IPS DF 4.7 (cell line): ENCODE measurements around the gene FXYD5.
"Not testable (repeated sequence)": the region's sequence is repeated elsewhere in the genome, so short reads cannot be mapped to it uniquely, and the experiment has no call there.

Source experiments
- DNase-seq: peaks from one replicate; pipeline ENCODE4 v3.0.0-alpha.2; 2013; ENCODE audit warnings: low spot score; ENCODE audit errors: extremely low read depth

FXYD5 gene

DNA sequence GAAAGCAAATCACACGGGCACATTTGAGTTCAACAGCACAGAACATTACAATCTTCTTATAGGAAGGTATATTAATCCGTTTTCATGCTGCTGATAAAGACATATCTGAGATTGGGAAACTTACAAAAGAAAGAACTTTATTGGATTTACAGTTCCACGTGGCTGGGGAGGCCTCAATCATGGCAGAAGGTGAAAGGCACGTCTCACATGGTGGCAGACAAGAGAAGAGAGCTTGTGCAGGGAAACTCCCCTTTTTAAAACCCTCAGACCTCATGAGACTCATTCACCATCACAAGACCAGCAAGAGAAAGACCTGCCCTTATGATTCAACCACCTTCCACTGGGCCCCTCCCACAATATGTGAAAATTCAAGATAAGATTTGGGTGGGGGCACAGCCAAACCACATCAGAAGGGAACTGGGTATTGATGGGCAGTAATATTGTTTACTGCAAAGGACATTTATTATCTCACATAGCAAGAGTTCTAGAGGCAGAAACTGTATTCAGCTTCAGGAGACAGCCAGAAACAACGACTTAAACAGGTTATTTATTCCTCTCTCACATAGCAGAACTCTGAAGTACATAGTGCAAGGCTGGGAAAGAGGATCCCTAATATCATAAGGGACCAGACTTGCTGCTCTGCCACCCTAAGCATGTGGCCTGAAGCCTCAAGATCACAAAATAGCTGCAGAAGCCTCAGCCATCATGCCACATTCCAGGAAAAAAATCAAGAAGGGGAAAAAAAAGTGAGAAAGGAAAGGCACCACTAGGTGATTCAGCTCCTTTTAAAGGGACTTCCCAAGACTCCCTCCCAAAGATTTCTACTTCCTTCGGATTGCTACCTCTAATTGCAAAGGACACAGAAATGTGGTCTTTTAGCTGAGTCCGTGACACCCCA, 23.1 kb downstream of the FXYD5 start:
- DNase-seq = no peak

DNA sequence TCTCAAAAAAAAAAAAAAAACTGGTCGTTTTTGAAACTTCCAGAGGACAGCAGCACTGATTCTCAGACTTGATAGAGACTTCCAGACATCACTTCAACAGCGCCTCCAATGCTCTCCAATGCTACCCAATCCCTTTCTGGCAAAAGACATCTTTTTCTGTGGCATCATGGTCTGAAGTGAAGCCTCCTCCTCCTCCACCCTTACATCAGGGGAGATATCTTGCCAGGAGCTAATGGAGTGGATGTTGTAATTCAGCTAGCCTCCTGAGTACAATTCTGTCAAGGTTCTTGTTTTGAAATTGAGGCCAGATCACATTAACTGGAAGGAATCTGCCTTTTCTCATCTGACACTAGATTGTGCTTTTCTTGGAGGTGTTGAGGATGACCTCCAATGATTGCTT, 24.2 kb downstream of the FXYD5 start:
- no peak for DNase-seq

DNA sequence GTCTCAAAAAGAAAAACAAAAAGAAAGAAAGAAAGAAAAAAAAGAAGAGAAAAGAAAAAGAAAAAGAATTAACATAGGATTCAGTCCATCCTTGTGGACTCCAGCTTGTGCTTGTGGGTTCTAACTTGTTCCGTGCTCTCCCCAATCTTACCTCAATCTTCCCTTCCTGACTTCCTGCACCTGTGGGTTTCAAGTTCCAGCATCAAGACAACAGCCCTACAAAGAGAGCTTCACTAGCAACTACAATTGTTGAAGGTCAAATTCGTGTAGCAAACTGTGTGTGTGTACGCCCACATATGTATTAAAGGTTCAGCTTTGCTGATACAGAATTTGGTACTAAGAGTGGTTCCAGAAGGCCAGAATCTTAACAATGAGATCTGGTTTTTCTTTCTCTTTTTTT, 25.3 kb downstream of the FXYD5 start:
- DNase-seq = no peak

DNA sequence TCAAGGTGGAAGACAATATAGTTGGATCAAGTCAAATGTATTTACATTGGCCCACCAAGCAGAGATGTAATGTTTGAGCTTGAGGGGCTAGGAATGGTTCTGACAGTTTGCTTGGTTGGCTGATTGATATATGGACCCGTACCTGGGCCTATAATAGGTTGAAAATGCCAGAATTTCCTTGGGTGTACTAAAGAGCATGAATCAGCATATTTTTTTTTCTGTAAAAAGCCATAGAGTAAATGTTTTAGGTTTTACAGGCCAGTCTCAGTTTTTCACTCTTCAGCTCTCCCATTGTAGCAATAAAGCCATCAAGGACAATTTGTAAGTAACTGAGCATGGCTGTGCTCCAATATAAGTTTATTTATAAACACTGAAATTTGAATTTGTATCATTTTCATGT, 26.9 kb downstream of the FXYD5 start:
- no peak for DNase-seq

DNA sequence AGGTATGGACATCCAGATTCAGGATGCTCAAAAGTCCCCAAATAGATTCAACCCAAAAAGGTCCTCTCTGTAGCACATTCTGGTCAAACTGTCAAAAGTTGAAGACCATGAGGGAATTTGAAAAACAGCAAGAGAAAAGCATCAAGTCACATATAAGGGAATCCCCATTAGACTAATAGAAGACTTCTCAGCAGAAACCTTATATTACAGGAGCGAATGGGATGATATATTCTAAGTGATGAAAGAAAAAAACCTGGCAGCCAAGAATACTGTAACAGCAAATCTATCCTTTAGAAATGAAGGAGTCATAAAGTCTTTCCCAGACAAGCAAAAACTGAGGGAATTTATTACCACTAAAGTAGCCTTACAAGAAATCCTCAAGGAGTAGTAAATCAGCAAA, 29.7 kb downstream of the FXYD5 start:
- DNase-seq = no peak

DNA sequence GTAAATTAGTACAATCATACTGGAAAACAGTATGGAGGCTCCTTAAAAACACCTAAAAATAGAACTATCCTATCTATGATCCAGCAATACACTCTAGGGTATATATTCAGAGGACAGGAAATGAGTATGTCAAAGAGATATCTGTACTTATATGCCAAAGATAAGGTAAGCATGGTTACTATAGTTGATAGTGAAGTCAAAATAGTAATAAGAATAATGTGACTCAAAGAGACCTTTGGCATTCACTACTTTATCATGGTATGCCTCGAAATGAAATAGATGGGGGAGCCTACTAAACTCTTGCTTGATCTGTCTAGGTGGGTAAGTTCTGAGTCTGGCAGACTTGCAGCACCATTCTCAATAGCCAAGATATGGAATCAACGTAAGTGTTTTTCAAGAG, 30.3 kb downstream of the FXYD5 start:
- DNase-seq = no peak

DNA sequence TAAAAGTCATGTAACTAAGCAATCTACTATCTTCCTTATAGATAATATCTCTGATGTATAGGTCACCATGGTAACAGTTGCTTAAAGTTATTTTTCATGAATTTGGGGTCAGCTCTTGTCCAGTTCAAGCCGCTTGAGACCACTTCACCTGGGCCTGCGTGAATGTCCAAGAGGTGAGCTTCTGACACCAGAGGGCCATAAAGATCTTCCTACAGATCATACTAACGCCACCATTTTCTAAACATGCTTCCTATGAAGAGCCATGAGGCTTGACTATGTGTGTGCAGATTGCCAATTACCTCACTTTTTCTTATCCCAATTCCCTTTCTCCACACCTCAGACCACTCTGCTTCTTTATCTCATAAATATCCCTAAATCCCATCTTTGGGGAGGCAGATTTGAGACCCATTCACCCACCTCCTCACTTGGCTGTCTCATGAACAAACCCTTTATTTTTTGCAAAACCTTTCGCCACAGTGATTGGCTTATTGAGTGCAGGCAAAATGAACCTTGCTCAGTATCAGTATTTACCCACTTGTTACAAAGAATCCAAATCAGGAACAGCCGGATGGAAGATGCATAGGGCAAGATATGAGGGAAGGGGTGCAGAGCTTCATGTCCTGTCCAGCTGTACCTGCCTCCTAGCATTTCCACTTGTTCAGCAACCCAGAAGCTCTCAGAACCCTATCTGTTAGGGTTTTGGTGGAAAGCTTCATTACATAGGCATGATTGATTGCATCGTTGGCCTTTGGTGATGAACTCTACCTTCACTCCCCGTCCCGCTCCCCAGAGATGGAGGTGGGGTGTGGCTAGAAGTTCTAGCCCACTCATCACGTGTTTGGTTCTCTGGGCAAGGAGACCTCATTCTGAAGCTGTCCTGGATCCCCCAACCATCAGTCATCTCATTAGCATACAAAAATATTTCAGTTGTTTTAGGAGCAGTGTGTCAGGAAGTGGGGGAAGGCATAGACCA, 39.8 kb downstream of the FXYD5 start:
- no peak for DNase-seq

DNA sequence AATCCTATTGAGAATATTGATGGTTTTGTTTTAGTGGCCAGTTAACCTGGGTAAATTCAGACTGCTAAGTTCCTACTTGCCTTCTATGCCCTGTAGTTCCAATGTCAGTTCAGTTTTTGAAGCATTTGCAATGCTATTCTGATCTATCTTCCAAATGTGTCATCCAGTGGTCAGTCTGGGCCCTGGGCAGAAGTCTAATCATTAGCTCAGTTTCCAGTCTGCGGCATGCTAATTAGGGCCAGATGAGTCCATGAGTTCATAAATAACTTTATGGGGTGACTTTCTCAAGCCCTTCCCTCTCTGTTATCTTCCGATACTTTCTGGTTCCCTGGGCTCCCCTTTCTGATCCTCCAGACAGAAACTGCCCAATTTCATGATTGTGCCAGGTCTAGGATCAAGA, 41.3 kb downstream of the FXYD5 start:
- DNase-seq = no peak

DNA sequence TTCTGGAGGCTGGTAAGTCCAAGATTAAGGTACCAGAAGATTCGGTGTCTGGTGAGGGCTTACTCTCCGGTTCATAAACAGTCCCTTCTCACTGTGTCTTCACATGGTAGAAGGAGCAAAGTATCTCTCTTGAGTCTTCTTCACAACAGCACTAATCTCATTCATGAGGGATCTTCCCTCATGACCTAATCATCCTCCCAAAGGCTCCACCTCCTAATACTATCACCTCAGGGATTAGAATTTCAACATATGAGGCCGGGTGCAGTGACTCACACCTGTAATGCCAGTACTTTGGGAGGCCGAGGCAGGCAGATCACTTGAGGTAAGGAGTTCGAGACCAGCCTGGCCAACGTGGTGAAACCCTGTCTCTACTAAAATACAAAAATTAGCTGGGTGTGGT, 42.3 kb downstream of the FXYD5 start:
- DNase-seq = not testable (repeated sequence)

DNA sequence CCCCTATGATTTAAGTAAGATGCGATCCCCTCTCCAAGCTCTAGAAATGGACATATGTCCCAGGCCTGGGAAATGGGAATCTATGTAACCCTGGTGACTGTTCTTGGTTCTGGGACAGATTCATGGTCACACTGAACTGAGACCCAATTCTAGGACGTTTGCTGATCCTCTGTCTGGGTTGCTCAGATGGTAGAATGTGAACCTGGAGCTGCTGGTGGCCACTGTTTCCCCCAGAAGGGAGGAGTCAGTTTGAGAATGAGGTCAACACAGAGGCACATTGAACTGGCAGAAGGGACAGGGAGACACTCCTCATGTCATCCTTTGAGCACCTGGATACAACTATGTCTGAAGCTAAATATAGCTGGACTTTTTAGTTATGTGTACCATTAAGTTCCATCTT, 44.9 kb downstream of the FXYD5 start:
- no peak for DNase-seq

DNA sequence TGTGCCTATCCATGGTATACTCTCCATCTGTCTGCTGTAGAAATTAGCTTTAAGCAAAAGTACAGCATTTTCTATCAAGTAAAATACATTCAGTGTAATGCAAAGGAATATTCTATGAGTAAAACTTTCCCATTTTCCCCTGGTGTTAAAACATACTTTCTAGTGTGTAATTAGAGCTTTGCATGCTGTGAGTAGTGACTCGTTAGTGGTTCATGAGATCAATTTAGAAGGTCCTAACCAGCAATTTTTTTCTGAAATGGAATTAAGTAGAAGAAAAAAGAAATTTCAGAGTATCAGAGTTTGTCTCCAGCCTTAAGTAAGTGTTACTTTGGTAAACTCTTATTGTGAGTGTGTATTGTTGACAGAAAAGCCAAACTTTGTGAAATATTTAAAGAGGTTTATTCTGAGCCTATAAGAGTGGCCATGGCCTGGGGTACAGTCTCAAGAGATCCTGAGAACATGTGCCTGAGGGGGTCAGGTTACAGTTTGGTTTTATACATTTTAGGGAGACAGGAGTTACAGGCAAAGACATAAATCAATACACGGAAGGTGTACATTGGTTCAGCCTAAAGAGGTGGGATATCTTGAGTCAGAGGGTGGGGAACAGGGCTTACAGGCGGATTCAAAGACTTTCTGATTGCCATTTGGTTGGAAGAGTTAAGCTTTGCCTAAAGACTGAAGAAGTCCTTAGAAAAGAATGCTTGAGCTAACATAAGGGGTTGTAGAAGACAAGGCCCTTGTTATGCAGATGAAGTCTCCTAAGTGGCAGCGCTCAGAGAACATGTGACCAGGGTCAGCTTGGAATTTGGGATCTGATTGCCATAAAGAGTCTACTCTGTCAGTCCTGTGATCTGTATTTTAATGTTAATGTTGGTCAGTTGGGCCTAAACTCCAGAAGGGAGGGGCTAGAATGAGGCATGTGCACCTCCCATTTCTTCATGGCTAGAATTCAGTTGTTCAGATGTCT, 48.5 kb downstream of the FXYD5 start:
- DNase-seq = peak; percentile 94

DNA sequence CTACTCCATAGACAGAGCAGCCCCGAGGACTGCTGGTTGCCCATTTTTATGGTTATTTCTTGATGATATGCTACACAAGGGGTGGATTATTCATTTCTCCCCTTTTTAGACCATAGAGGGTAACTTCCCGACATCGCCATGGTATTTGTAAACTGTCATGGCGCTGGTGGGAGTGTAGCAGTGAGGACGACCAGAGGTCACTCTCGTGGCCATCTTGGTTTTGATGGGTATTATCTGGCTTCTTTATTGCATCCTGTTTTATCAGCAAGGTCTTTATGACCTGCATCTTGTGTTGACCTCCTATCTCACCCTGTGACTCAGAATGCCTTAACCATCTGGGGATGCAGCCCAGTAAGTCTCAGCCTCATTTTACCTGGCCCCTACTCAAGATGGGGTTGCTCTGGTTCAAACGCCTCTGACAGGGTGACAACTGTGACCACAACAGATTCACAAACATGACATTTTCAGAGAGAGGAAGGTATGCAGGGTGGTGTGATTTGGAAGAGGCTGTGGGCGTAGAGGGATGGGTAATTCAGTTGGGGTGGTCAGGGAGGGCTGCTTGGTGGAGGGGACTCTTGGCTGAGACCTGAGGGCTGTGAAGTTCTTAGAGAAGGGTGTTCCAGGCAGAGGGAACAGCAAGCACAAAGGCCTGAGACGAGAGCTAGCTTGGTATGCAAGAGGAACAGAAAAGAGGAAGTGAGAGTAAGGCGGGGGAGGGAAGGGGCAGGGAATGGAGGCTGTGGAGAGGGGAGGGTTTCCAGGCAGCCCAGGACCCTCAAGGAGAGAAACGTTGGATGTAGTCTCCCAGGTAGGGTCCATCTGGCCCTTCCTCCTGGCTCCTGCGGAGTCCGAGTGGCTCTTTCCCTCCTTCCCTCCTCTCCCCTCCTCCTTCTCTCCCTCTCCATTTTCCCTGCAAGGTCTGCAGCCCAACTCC, 50.5 kb downstream of the FXYD5 start:
- DNase-seq = no peak

DNA sequence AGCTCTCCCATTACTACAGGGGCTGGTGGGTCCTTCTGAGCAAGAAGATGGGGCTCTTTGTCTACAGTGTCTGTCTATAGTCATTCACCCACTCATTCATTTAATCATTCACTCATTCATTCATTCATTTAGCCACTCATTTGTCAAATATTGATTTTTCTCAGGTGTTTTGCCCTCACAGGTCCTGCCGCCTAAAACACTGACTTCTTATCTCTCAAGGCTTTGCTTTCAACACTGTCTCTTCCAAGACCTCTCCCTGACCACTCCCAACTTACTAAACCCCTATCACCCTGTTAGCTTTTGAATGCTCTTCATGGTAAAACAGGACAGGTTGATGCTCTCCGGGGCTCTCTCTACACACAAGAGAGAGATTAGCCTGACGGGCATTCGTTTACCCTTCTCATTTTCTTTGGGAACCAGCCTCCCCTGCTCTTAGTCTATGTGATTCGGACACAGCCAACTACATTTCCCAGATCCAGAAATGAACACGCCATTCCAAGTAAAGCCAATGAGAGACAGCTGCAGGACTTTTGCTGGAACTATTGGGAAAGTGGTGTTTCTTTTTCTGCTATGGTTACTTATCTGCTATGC, 51.3 kb downstream of the FXYD5 start:
- no peak for DNase-seq

DNA sequence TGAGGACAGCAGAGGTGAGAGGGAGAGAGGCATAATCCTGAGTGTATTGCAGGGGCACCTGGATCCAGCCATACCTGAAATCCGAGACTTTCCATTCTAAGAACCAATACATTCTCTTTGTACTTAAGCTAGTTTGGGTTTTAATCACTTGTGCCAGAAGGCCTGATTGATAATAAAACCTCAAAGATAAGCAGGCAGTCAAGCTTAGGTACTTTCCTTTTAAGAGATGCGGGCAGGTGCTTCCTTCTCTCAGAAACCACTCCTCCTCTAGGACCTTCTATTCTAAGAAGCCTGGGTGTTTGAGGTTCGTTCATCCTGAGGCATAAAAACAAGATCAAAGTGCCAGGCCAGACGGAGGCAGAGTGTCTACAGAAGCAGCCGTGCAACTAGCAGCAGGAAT, 51.8 kb downstream of the FXYD5 start:
- no peak for DNase-seq

DNA sequence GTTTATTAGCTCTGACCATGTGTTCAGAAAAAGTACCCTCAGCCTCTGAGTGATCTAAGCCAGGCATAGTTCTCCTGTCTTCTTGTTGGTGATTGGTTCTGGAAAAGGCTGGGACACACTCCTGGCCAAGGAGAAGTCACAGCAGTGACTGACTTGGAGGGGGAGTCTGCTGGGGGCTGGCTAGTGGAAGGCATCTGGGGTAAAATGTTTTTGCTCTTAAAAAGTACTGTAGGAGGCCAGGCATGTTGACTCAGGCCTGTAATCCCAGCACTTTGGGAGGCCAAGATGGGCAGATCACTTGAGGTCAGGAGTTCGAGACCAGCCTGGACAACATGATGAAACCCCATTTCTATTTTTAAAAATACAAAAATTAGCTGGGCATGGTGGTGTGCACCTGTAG, 52.3 kb downstream of the FXYD5 start:
- no peak for DNase-seq

DNA sequence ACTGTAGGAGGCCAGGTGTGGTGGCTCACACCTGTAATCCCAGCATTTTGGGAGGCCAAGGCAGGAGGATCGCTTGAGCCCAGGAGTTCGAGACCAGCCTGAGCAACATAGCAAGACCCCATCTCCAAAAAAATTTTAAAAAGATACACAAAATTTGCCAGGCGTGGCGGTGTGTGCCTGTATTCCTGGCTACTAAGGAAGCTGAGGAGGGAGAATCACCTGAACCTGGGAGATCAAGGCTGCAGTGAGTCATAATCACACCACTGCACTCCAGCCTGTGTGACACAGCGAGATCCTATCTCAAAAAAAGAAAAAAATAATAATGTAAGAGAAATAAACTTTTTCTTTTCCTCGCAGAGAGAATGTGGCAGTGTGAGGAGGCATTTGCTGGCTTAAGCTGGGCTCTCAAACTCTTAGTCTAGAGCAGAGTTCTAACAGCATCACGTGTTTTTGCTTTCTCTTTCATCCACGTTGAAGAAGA, 52.9 kb downstream of the FXYD5 start:
- no peak for DNase-seq

DNA sequence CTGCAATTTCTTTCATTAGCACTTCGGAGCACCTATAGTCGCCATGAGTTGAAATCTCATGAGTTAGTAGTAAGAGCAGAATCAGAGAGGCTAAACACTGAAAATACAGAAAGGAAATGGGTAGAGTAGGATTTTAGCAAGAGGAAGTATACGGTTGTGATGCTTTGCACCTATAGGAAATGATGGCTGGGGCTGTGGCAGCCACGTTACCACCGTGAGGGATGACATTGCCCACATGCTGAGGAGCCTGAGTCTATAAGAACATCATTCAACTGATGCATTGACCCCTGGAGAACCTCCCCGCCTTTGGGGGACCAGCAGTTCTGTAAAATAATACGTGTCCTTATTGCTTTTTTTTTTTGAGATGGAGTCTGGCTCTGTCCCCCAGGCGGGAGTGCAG, 53.6 kb downstream of the FXYD5 start:
- DNase-seq = no peak

DNA sequence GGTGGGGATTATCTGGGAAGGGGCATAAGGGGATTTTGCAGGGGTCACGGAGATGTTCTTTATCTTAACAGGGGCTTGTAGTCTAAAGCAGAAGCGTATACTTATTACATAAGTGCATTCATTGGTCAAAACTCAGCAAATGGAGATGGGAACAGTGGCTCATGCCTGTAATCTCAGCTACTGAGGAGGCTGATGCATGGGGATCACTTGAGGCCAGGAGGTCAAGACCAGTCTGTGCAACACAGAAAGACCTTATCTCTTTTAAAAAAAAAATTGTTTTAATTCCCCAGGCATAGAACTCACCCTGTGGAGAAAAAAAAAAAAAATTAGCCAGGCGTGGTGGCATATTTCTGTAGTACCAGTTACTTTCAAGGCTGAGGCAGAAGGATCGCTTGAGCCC, 55.1 kb downstream of the FXYD5 start:
- DNase-seq = no peak

DNA sequence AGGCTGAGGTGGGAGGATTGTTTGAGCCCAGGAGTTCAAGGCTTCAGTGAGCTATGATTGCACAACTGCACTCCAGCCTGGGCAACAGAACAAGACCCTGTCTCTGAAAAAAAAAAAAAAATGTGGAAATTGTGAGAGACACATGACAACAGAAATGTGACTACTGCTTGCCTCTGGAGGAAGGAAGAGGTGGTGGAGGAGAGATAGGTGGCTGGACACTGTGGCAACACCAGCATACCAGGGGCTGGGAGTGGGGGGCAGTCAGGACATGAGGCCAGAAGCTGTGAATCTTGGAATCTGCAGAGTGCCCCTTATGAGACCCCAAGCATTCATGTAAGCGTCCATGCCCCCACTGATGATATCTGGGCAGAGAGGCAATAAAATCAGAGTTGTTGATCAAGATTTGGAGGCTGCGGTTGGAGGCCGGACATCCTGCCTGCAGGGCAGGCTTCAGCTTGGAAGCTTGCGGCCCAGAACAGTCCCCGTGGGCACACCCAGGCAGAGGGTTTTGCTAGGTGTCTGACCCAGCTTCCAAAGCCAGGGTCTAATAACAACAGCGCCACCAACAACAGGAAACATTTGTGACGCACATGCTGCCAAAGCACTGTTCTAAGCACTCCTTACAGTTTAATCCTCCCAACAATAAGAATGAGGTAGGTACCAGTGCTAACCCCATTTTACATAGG, 57.2 kb downstream of the FXYD5 start:
- no peak for DNase-seq
